ENCODE data around the gene GRIK5.

DNA sequence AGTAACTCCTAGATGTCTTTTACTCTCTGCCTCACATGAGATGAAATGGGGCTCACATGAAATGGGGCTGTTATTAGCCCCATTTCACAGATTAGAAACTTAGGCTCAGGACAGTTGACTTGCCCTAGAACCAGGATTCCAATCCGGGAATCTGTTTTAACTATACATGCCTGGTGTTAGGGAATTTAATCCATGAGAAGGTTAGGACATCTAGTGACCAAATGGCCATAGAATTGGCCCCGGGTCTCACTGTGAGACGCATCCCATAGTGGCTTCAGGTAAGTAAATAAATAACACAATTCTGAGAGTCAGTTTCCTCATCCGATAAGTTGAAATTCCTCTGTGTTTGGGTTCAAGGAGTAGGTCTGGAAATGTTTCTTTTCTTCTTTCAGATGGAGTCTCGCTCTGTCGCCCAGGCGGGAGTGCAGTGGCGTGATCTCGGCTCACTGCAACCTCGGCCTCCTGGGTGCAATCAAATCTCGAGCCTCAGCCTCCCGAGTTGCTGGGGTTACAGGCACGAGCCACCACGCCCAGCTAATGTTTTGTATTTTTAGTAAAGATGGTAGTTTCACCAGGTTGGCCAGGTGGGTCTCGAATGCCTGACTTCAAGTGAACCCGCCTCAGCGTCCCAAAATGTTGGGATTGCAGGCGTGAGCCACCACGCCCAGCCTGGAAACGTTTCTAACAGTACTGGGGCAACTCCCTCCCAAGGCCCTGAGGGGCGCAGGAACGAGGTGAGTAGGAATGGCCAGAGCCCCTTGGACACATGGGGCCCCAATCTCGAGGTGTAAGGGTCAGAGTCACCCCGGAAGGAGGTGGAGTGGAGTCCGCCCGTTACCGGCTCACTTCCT lies 4.7 kb upstream of the GRIK5 start:
- TF ChIP-seq L3MBTL2 (conservative IDR thresholded peaks at IDR 0.05) (no peak), SP1 (IDR thresholded peaks at IDR 0.05) (no peak), LEF1 (IDR thresholded peaks at IDR 0.05; ENCODE audit: borderline replicate concordance) (no peak), NFRKB (IDR thresholded peaks at IDR 0.05) (no peak), TARDBP (IDR thresholded peaks at IDR 0.05) (no peak), SUZ12 (IDR thresholded peaks at IDR 0.05) (no peak), BHLHE40 (IDR thresholded peaks at IDR 0.05; ENCODE audit: borderline replicate concordance) (no peak), ZNF384 (IDR thresholded peaks at IDR 0.05) (no peak), FOXA1 (IDR thresholded peaks at IDR 0.05) (no peak), FOXM1 (IDR thresholded peaks at IDR 0.05; ENCODE audit: borderline replicate concordance) (no peak)
- TF ChIP-seq, protein P1, sequence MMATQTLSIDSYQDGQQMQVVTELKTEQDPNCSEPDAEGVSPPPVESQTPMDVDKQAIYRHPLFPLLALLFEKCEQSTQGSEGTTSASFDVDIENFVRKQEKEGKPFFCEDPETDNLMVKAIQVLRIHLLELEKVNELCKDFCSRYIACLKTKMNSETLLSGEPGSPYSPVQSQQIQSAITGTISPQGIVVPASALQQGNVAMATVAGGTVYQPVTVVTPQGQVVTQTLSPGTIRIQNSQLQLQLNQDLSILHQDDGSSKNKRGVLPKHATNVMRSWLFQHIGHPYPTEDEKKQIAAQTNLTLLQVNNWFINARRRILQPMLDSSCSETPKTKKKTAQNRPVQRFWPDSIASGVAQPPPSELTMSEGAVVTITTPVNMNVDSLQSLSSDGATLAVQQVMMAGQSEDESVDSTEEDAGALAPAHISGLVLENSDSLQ (IDR thresholded peaks at IDR 0.05): no peak
